HG03571 (cell line): ENCODE data around the gene LCE1A.

Experiments
- ATAC-seq: cut with Tn5 transposase; IDR thresholded peaks from one replicate; pipeline ENCODE4 v1.9.1; 2021; ENCODE audit not compliant: unreplicated experiment

Gene LCE1A

GRCh38 chr1:152827173-152827572 lies at the start of gene LCE1A:
LCE1A (plus strand) TSS chr1:152827473; CDS start chr1:152827473, 0 bp downstream.
- no peak for ATAC-seq

GRCh38 chr1:152777510-152778137 lies 49.6 kb upstream of the LCE1A start:
- no peak for ATAC-seq

- ATAC-seq, result no peak
These were observed 44.2 kb upstream of the LCE1A start for GRCh38 chr1:152783095-152783494.

- ATAC-seq, result no peak
These were observed 41.2 kb upstream of the LCE1A start, which contains the start of gene LCE1E for GRCh38 chr1:152786077-152786476. LCE1E (plus strand) TSS chr1:152786257; CDS start chr1:152787300, 1,043 bp downstream.

GRCh38 chr1:152795686-152796085 lies 31.6 kb upstream of the LCE1A start:
- no peak for ATAC-seq

- ATAC-seq, result no peak
These were observed 30.9 kb upstream of the LCE1A start, which contains the start of gene LCE1D for GRCh38 chr1:152796421-152796820. LCE1D (plus strand) TSS chr1:152796721; CDS start chr1:152797795, 1,074 bp downstream.

- no peak for ATAC-seq
These were observed 25.9 kb upstream of the LCE1A start for GRCh38 chr1:152801333-152801732.

- ATAC-seq, result no peak
These were observed 20.7 kb upstream of the LCE1A start, which contains the start of gene LCE1C for GRCh38 chr1:152806576-152806975. LCE1C (minus strand) TSS chr1:152806651; CDS start chr1:152805478, 1,173 bp downstream.

- no peak for ATAC-seq
These were observed 16.2 kb upstream of the LCE1A start for GRCh38 chr1:152811050-152811449.

GRCh38 chr1:152811671-152812070 lies 15.6 kb upstream of the LCE1A start, which contains the start of gene LCE1B:
LCE1B (plus strand) TSS chr1:152811971; CDS start chr1:152812447, 476 bp downstream.
- ATAC-seq, result no peak

GRCh38 chr1:152817309-152817708 lies 10.0 kb upstream of the LCE1A start:
- no peak for ATAC-seq

GRCh38 chr1:152823294-152823693 lies 4.0 kb upstream of the LCE1A start:
- ATAC-seq, result no peak

GRCh38 chr1:152824964-152825363 lies 2.3 kb upstream of the LCE1A start:
- no peak for ATAC-seq

GRCh38 chr1:152836870-152837269 lies 9.6 kb downstream of the LCE1A start:
- ATAC-seq, result no peak

GRCh38 chr1:152842556-152842955 lies 15.3 kb downstream of the LCE1A start, which contains the start of gene LCE6A:
LCE6A (plus strand) TSS chr1:152842856; CDS start chr1:152843521, 665 bp downstream.
- no peak for ATAC-seq

- ATAC-seq, result no peak
These were observed 28.4 kb downstream of the LCE1A start for GRCh38 chr1:152855661-152856060.

GRCh38 chr1:152858062-152858461 lies 30.8 kb downstream of the LCE1A start:
- ATAC-seq, result no peak

- ATAC-seq, result no peak
These were observed 32.4 kb downstream of the LCE1A start, which contains the start of gene LCE7A for GRCh38 chr1:152859696-152860095. LCE7A (plus strand) TSS chr1:152859996; CDS start chr1:152860698, 702 bp downstream.

- no peak for ATAC-seq
These were observed 32.9 kb downstream of the LCE1A start for GRCh38 chr1:152860129-152860528.

GRCh38 chr1:152861374-152861773 lies 34.1 kb downstream of the LCE1A start:
- ATAC-seq, result no peak

- ATAC-seq, result no peak
These were observed 37.2 kb downstream of the LCE1A start for GRCh38 chr1:152864443-152864842.

- ATAC-seq, result no peak
These were observed 39.0 kb downstream of the LCE1A start for GRCh38 chr1:152866321-152866720.
